HG02623 (cell line): ENCODE measurements around the gene GRB14.

Experiments used
- ATAC-seq: cut with Tn5 transposase; IDR thresholded peaks from one replicate; pipeline ENCODE4 v1.9.1; 2021; ENCODE audit warnings: moderate library complexity; ENCODE audit not compliant: unreplicated experiment

Gene GRB14

DNA sequence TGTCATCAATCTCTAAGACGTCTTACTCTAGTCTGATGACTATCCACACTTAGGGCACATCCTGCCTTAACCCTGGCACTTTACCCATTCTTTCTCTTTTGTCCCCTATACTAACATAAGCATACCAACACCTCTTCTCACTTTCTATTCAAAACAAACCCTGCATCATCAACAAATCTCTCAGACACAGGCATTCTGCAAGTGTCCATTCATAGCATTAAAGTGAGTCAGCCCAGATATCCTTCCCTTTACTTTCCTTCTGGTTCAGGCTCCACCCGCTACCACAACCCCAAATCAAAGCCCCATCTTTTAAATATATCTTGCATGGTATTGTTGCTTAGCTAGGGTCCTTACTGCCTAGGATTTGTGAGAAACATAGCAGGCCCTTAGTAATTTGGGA lies 3.8 kb downstream of the GRB14 start:
- ATAC-seq: no peak

DNA sequence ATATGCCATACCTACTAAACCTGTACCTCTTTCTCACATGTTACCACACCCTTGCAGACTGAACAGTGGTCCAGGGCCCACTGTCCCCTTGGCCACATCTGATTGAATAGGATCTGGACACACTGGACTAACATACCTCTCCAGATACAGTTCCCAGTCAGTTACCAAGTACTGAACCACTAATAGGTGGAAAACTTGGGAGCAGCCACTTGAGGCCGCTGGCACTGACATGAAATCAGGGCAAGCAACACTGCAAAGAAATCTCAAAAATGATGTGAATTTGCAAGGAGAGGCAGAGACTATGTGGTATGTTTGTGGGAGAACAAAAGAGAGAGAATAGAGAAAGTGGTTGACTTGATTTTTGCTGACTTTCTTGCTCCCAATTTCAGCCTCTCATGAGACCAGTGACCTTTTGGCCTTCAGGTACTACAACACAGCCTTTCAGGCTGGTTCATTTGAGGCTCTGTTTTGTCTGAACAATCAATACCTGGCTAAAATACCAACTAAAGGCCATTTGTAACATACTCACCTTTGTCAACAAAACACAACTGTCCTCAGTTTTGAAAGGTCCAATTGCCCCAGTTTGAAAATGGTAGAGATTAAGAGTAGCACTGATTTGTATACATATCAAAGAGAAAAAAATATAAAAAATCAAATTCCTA lies 7.8 kb downstream of the GRB14 start:
- ATAC-seq: no peak

DNA sequence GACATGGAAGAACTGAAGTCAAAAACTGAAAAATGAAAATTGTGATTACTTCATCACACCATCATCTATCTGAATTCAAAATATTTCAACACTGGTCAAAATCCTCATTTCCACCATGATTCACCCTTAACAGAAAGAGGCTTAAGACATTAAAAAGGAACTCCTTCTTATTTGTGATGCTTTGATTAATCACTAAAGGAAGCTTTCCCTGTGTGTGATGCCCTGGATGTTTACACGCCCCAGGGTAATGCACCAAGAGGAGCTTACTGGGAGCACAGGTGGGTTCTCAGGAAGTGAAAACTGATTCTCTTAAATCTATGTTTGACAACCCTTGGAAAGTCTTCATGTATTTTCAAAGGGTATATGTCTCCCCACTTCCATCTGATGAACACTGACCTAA lies 11.5 kb downstream of the GRB14 start:
- ATAC-seq: no peak

DNA sequence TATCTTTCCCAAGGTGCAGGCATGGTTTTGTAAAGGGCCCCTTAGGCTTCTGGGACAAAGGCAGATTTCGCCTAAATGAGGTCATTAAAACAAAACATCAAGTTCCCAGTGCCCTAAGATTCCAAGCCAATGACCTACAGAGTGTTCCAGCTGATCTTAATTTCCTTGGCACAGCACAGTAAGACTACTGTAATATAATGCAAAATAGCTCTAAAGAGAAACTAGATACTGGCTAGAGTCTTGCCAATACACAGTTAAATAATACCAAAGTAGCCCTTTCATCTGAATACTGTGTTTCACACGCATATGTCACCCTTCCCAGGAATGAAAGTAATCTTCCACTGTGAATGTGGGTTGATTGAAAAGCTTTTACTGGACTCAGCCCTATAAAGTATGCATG lies 14.7 kb downstream of the GRB14 start:
- no peak for ATAC-seq

DNA sequence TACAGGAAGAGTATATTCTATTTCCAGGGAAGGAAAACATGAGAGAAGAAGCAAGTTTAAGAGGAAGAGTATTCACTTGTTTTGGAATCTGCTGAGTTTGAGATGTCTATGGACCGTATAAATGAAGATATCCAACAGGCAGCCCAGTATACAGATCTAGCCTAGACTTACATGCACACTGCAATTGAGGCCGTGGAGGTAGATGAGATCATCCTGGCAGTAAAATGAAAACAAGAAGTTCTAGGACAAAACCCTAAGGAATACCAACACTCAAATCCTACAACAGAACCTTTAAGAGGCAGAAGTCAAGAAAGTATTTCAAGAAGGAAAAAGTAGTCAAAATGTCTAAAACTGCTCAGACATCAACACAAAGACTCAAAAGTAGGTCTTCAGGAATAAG lies 16.0 kb downstream of the GRB14 start:
- no peak for ATAC-seq

DNA sequence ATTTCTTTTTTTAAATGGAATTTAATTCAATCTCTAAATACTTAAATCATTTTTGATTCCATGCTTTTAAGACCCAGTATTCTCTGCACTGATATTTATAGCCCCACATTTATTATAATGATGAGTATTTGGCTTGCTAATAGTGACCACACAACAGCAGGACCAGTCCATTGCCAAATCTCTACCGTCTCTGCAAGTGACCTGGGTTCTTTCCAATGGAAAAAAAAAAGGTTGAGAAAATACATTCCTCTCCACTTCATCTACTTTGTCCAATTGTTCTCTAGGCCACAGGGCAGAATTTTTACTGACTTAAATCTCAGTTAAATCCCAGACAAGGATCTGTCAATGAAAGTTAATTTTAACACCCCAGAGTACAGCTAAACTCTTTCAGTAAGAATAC lies 20.5 kb downstream of the GRB14 start:
- no peak for ATAC-seq

DNA sequence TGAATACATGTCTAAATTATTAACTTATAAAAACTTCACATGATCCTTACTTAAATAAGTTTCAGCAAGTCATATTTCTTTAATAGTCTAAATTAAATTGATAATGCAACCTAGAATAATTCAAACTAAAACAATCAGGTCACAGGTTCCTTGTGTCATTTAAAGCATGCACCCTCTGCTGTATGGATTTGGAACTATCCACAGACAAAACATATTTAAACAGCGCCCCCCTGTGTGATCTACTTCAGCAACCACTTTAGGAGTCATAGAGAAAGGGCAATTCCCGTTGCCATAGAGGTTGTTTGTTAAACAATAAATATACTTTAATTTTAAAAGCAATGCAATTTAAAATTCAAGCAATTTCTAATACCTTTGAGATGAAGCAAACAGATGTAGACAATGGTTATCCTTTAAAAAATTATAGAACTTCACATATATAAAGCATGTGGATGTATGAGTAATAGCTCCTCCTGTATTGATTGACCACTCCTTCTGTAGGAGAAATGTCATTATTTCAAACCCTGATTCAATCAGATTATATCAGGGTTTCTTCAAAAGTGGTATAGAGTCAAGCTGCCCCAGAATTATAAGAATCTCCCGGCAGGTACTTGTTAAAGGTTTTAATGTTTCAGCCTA lies 21.2 kb downstream of the GRB14 start:
- peak; percentile 97 for ATAC-seq

DNA sequence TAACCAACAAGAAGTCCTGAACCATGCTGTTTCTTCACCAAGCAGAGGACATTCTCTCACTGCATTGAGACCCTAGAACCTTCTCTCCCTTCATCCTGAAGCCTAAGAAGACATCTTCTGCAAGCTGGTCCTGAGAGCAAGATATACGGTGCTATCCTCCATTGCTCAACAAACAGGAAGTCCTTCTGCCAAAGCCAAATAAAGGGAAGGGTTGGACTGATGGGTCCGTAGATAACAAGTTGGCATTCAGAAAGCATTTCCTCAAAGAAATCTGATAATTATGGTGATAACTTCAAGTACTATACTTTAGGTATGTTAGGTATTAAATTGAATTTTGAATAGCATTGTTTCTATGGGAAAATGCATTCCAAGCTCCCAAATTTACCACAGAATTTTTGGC lies 23.3 kb downstream of the GRB14 start:
- ATAC-seq: no peak

DNA sequence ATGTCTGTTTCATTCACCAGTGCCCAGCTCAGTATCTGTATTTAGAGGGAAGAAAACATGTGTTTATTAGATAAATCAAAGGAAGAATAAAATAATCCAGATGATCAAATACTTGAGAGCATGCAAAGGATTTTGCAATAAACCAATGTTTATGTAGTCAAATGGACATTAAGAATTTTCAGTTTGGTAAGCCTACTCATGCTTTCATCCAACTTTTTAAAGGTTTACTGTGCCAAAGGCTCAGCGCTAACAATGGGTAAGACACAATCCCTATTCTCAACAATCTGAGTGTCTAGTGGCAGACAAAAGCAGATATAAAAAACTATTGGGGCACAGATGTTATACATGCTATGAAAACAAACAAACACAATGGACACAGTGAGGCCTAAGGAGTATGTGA lies 26.3 kb downstream of the GRB14 start:
- ATAC-seq: no peak

DNA sequence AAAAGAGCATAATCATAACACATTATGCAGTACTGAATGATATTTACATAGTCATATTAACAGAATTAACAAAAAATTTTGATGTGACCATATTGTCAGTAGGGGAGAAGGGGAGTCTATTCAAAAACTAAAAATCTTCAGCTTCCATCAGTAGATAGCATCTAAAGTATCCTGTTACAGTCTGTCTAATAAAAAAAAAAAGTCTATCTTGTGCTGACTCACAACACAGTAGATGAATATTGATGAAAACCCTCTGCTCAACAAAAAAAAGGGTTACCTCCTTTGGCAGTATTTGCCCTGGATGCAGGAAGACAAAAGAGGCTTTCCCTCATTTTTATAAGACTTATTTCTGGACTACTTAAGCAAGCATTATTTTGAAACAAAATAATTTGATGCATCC lies 27.3 kb downstream of the GRB14 start:
- ATAC-seq: no peak

DNA sequence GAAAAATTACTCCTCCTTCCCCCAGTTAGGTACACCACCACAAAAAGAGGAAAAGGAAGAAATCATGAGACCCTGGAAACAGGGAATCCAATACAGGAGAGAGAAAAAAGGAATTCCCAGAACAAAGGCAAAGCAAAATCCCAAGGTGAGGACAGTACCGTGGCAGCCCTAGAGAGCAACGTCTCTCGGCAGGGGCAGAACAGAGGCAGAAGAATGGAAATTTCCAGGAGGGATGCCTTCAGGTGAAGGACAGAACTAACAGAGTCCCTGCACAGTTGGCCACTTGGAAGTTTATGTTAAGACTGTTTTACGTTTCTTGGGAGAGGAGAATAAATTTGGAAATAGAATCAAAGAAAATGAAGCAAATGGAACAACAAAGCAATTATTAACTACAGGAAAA lies 27.7 kb downstream of the GRB14 start:
- no peak for ATAC-seq

DNA sequence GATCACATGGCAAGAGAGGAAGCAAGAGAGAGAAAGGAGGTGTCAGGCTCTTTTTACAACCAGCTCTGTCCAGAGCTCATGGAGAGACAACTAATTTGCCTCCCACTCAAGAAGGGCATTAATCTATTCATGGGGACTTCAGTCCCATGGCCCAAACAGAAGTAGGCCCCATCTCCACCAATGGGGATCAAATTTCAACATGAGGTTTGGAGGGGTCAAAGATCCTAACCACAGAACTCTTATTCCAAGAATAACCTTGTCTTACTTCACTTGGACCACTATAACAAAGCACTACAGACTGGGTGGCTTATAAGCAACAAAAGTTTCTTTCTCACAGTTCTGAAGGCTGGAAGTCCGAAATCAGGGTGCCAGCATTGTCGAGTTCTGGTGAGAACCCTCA lies 31.8 kb downstream of the GRB14 start:
- ATAC-seq: no peak

DNA sequence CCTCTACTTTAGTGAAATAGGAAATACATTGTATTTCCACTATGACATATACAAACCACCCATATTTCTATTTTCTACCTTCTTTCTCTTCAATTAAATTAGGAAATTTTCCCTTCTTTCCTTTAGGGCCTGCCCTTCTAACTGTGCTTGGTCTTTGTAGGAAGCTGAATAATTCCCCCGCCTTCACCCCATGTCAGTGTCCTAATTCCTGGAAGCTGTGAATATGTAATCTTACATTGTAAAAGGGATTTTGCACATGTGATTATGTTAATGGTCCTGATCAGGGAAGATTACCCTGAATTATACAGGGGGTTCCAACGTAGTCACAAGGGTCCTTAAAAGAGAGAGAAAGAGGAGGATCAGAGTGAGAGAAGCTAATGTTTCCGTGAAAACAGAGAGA lies 40.2 kb downstream of the GRB14 start:
- no peak for ATAC-seq

DNA sequence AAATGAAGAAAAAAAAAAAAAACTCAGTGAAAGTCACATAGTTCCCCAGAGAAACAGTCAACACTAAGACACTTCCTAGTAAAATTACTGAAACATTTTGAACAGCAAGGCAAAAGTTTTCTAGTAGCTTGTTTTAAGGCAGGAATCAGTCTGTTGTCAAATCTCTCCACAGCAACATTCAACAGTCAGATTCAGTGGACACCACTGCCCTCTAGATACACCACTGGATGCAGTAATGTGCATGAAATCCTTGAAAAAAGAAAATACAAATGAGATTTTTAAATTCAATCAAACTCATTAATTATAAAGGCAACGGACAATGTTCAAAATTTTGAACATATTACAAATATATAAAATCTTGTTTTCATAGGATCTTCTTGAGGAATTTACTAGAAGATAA lies 46.4 kb downstream of the GRB14 start:
- ATAC-seq: no peak

DNA sequence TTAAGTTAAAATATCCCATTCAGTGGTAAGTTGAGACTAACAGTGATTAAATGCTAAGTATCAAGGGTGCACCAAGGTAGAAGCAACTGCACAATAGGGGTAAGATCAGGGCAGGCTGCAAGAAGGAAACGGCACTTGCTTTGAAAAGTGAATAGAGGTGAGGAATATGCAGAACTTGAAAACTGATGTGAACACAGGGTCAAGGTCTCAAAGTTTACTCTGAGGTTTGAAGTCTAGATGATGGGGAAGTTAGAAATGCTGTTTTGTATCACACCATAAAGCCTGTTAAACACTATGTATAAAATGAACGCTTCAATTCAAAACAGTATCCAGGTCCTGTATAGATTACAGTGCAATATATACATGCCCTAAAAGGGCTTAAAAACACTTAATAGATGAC lies 50.8 kb downstream of the GRB14 start:
- ATAC-seq: no peak

DNA sequence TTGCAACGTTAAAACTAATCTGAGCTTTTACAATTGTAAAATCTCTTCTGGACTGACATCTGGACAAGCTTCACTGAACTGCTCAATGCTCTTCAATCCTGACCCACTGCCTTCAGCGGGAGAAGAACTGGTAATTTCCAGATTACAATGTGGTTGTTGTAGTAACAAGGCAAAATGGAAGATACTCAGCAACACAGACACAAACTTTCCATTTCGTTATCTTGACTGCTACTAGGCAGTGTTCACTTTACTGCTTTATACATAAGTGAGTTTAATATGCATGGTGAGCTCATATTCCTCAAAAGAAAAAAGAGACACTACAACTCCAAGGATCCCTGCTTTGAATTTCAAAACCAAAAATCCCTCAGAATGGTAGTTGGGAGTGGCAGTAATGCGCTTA lies 51.9 kb downstream of the GRB14 start:
- no peak for ATAC-seq

DNA sequence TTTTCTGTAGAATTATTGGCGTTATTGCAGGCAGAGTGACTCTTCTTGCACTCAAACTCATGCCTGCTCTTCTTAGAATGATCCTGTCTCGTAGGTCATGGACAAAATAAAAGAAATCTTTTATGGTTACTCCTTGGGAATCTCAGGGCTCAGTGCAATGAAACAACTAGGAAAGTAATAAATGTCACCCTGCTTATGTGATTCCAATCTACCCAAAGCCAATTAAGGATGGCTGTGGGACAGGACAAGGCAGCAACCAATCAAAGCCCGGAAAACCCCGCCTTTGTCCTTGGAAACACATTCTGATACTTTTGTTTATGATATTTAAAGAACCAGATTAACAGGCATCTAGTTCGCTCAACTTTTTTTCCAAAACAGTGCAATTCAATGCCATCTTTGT lies 53.0 kb downstream of the GRB14 start:
- ATAC-seq: no peak

DNA sequence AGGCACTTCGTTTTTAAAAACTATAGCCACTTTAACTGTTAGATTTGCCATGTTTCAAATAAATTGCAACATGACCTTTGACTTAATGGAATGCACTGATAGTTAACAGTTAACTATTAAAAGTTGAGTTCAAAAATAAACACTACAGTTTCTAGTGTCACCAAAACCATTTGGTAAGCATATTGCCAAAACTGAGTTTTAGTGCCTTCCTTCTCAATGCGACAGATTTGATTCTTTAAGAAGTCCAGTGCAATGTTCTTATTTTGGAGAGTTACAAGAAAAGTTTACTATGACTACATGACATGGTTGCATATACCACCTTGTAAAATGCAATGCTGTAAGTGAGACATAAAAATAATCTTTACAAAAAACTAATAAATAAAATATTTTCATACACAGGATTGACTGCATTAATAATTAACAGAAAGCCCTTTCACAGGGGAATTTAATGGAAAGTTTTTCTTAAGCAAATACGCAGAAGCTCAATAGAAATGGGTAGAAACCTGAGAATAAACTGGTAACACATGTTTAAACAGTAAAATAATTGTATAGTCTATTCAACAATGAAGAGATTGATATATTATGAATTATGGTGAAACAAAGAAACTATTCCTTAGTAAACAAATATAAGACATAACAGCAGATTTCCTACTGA lies 53.8 kb downstream of the GRB14 start:
- no peak for ATAC-seq

DNA sequence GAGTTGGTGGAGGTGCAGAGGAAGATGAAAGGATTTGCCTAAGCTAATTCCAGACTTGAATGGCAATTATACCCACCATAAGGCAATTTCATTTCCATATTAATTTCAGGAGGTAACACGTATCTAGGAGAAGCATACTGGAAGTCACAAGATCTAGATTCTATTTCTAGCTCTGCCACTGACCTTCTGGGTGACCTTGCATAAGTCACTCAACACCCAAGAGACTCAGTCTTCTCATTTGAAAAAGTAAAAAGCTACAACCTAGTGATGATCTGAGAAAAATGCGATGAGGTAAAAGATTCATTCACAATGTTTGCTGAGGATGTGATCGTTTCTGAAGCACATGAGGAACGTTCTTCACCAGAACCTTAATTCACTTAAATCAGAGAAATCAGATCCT lies 55.9 kb downstream of the GRB14 start:
- no peak for ATAC-seq

DNA sequence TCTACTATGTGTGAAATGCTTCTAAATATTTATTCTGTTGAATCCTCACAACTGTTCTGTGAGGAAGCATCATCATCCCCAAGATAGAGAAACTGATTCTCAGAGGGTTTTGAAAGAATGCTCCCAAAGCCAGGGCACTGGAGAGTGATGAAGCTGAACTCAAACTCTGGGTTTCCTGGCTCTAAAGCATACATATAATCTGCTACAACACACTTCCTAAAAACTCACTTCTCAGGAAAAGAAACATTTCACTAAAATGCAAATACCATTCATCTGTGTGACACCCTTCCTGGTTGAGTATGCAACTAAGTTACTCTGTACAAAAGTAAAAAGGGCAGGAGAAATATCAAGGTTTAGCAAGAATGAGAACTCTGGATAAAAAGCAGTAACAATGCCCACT lies 58.6 kb downstream of the GRB14 start:
- no peak for ATAC-seq

DNA sequence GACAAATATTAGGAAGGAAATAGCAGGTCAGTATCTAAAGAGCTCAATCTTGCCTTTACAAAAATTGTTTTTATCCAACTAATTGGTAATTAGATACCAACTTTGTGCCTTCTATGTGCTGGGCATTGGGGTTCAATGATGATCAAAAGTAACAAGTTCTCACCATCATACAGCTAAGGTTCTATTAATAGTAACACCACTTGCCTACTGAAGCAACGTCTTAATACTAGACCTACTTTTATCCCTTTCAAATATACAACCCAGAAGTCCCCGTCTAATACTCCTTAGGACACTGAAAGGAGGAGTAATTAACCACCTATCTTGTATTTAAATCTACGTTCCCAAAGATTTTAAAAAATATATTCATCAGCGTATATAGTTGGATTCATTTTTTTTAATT lies 59.3 kb downstream of the GRB14 start:
- ATAC-seq: no peak

DNA sequence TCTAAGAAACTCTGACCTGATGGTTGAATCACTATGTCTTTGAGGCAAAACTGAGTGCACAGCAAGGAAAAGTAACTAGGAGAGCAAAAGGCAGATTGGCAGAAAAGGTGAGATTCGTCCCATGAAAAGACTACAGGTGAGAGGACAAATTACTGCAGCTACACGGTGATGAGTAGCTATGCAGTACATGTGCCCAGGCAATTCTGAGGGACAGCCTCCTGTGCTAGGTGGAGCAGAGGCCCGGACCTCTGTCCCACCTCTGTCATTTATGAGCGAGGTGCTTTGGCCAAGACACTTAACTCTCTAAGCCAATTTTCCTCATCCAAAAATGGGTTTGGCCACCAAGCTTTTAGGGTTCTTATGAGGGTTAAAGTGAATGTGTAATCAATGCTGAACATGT lies 59.9 kb downstream of the GRB14 start:
- ATAC-seq: no peak

DNA sequence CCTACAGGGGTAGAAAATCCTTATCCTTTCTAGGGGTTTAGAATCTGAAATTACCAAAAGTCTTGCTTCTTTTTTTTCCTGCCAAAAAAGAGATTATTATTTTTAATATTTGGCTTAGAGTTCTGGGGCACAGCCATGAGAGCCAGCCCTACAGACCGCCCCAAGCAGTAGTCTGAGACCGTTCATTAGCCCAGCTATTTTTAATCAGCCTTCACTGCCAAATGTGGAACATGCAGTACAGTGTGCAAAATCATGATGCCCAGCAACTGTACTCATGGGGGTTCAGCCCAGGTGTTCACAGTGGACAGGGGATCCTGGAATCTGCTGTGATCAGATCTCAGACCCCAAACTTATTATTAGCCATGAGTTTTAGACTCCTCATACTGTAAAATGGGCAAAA lies 60.4 kb downstream of the GRB14 start:
- no peak for ATAC-seq
